Kidney (tissue), 14 donors: ENCODE data around the gene MAP2K4. TPM values are rescaled to one million over a fixed set of nuclear protein-coding genes. Genes with fewer than 3 reads are reported as not detected.

Source experiments
- DNase-seq, 5 donors: peaks; one replicate each; pipeline ENCODE4 v3.0.0-alpha.2; 2013 to 2020
- FAIRE-seq: peaks from 2 replicates; lab custom pipeline; 2012; peaks lifted over from hg19 to GRCh38; lab: Jason Lieb, UNC
- H3K27ac ChIP-seq, 2 donors: one replicate each; pipeline ENCODE4 v1.7.0; 2013; ENCODE audit warnings: low read depth in 2 of 2, low read length in 2 of 2, inconsistent platforms in 1 of 2
- H3K27me3 ChIP-seq: one replicate; pipeline ENCODE4 v1.7.1; 2013; ENCODE audit warnings: low read length, inconsistent platforms; ENCODE audit not compliant: control insufficient read depth, insufficient read depth
- H3K36me3 ChIP-seq, 3 donors: one replicate each; pipeline versions ENCODE4 v1.7.0 to v1.7.1; 2013; ENCODE audit warnings: low read length in 3 of 3, control low read depth in 1 of 3, inconsistent platforms in 1 of 3; ENCODE audit not compliant: insufficient read depth in 3 of 3, control insufficient read depth in 2 of 3
- H3K4me1 ChIP-seq, 3 donors: one replicate each; pipeline versions ENCODE4 v1.7.0 to v1.7.1; 2013; ENCODE audit warnings: low read length in 3 of 3, inconsistent platforms in 1 of 3, low read depth in 1 of 3; ENCODE audit not compliant: control insufficient read depth in 2 of 3, insufficient read depth in 2 of 3
- H3K4me3 ChIP-seq, 3 donors: one replicate each; pipeline versions ENCODE4 v1.7.0 to v1.8.1; 2013; ENCODE audit warnings: low read length in 3 of 3, control low read depth in 1 of 3, inconsistent platforms in 1 of 3
- H3K9ac ChIP-seq, 3 donors: one replicate each; pipeline versions ENCODE4 v1.7.0 to v1.7.1; 2013; ENCODE audit warnings: low read length in 3 of 3, control low read depth in 1 of 3, inconsistent platforms in 1 of 3
- H3K9me3 ChIP-seq, 3 donors: one replicate each; pipeline versions ENCODE4 v1.7.0 to v1.7.1; 2013; ENCODE audit warnings: low read length in 3 of 3, control low read depth in 1 of 3, inconsistent platforms in 1 of 3; ENCODE audit not compliant: control insufficient read depth in 2 of 3, insufficient read depth in 1 of 3
- CTCF ChIP-seq: IDR thresholded peaks from 3 replicates; pipeline ENCODE4 v1.5.1; 2012; ENCODE audit warnings: mild to moderate bottlenecking, moderate library complexity, borderline replicate concordance; ENCODE audit not compliant: insufficient read depth; ENCODE audit errors: extremely low read depth
- intact Hi-C: fragments of 100-400 bp; cut with DNase I; formaldehyde crosslinking; loops from one replicate; pipeline ENCODE4 v1.11.1; 2022
- polyA plus RNA-seq: library from polyadenylated mRNA; stranded (reverse); fragments of 350-450 nt; fragmentation: Illumina TruSeq; extraction: RNeasy Lipid Tissue Mini Kit (QIAGEN cat#74804); gene quantifications from one replicate; pipeline ENCODE4 v1.2.3, GENCODE V29; 2014; ENCODE audit warnings: low read depth, low replicate concordance; ENCODE audit not compliant: insufficient read depth
- total RNA-seq: library from RNA; stranded (reverse); fragmentation: NEBNext Ultra II Directional; extraction: Animal tissue kit (Norgen Biotek cat#: 25700); gene quantifications from one replicate; pipeline ENCODE4 v1.2.1, GENCODE V29; 2021
- donor health status: control.
- donor health status: control.
- donor health status: control.
- donor health status: control.
- donor health status: control.
- donor health status: DM: yes; HTN: yes; CAD: no.
- donor health status: Normal renal cell carcinoma (clear cell type).

Gene MAP2K4
- total and polyA plus RNA-seq, 2 donors from 2014 or later = 14.2 to 36.1 TPM

GRCh38 chr17:12122075-12122474 lies 101.4 kb downstream of the MAP2K4 start:
- peaks cover 8 to 15% (median 10%) of the 10 kb centered on the region in 3 donors for H3K36me3 ChIP-seq
- DNase-seq = no peak
- intact Hi-C loops = no loop called here
- TF ChIP-seq CTCF = no peak
- no peak overlapping the region for H3K27ac ChIP-seq
- H3K4me1 ChIP-seq = no peaks in the 10 kb centered on the region
- no peak overlapping the region for H3K4me3 ChIP-seq
- no peaks in the 10 kb centered on the region for H3K27me3 ChIP-seq
- H3K9me3 ChIP-seq = no peaks in the 10 kb centered on the region
- no peak overlapping the region for H3K9ac ChIP-seq
- no peak for FAIRE-seq

- Histone ChIP-seq H3K27ac (no peak overlapping the region), H3K9ac (no peak overlapping the region), H3K4me3 (no peak overlapping the region), H3K4me1 (no peaks in the 10 kb centered on the region), H3K36me3 (peaks cover 3 to 21% (median 16%) of the 10 kb centered on the region in 3 donors), H3K27me3 (no peaks in the 10 kb centered on the region), H3K9me3 (no peaks in the 10 kb centered on the region)
- TF ChIP-seq CTCF = no peak
- intact Hi-C loops = no loop called here
- FAIRE-seq (no peak), DNase-seq (no peak)
Measured at GRCh38 chr17:12127177-12127576, 106.5 kb downstream of the MAP2K4 start.

GRCh38 chr17:12127667-12128066 lies 107.0 kb downstream of the MAP2K4 start:
- peaks cover 3 to 21% (median 16%) of the 10 kb centered on the region in 3 donors for H3K36me3 ChIP-seq
- no peak for DNase-seq

More at GRCh38 chr17:12127667-12128066, 107.0 kb downstream of the MAP2K4 start:
- Histone ChIP-seq H3K27me3 (no peaks in the 10 kb centered on the region), H3K27ac (no peak overlapping the region), H3K9me3 (no peaks in the 10 kb centered on the region), H3K9ac (no peak overlapping the region), H3K4me1 (no peaks in the 10 kb centered on the region), H3K4me3 (no peak overlapping the region)
- no peak for TF ChIP-seq CTCF
- intact Hi-C loops = no loop called here
- FAIRE-seq = no peak
